GM19395 (cell line): ENCODE results near the gene ZNF654.

Source experiments
- ATAC-seq: cut with Tn5 transposase; IDR thresholded peaks from one replicate; pipeline ENCODE4 v1.9.1; 2021; ENCODE audit warnings: mild to moderate bottlenecking, moderate library complexity; ENCODE audit not compliant: unreplicated experiment

The ZNF654 gene

GRCh38 chr3:88191872-88192409 lies 132.9 kb downstream of the ZNF654 start:
- no peak for ATAC-seq

- no peak for ATAC-seq
Measured at GRCh38 chr3:88192631-88193030, 133.6 kb downstream of the ZNF654 start.
